Astrocyte (in vitro differentiated cells and primary cell): ENCODE results near the gene FARS2. TPM values are rescaled to one million over a fixed set of nuclear protein-coding genes. Genes with fewer than 3 reads are reported as not detected.

Experiments
- DNase-seq: peaks from one replicate; pipeline ENCODE4 v3.0.0-alpha.2; 2010; ENCODE audit warnings: low read depth
- FAIRE-seq: peaks from 2 replicates; lab custom pipeline; 2011; peaks lifted over from hg19 to GRCh38; lab: Jason Lieb, UNC
- H2AFZ ChIP-seq: 2 replicates; pipeline ENCODE4 v1.6.0; 2012; ENCODE audit warnings: low read depth, low read length, inconsistent platforms
- H3K27ac ChIP-seq: 2 replicates; pipeline ENCODE4 v1.5.1; 2011; ENCODE audit warnings: low read depth, low read length, inconsistent platforms
- H3K27me3 ChIP-seq: 2 replicates; pipeline ENCODE4 v1.6.0; 2011; ENCODE audit warnings: low read length, inconsistent platforms; ENCODE audit not compliant: insufficient read depth
- H3K36me3 ChIP-seq: 2 replicates; pipeline ENCODE4 v1.5.1; 2011; ENCODE audit warnings: low read length, inconsistent platforms; ENCODE audit not compliant: insufficient read depth
- H3K4me1 ChIP-seq: 2 replicates; pipeline ENCODE4 v1.5.1; 2011; ENCODE audit warnings: low read length, inconsistent platforms; ENCODE audit not compliant: insufficient read depth
- H3K4me2 ChIP-seq: 2 replicates; pipeline ENCODE4 v1.6.0; 2012; ENCODE audit warnings: low read length, inconsistent platforms
- H3K4me3 ChIP-seq: 2 replicates; pipeline ENCODE4 v1.5.1; 2011; ENCODE audit warnings: low read depth, mild to moderate bottlenecking, low read length, inconsistent platforms; ENCODE audit not compliant: insufficient read depth
- H3K79me2 ChIP-seq: 2 replicates; pipeline ENCODE4 v1.6.0; 2012; ENCODE audit warnings: mild to moderate bottlenecking, low read length, inconsistent platforms; ENCODE audit not compliant: insufficient read depth
- H3K9ac ChIP-seq: 2 replicates; pipeline ENCODE4 v1.6.0; 2012; ENCODE audit warnings: mild to moderate bottlenecking, low read length, inconsistent platforms
- H3K9me3 ChIP-seq: 2 replicates; pipeline ENCODE4 v1.5.1; 2012; ENCODE audit warnings: low read depth, mild to moderate bottlenecking, low read length, inconsistent platforms; ENCODE audit not compliant: insufficient read depth
- H4K20me1 ChIP-seq: 2 replicates; pipeline ENCODE4 v1.6.0; 2012; ENCODE audit warnings: low read length, inconsistent platforms; ENCODE audit not compliant: insufficient read depth
- H3K27ac Mint-ChIP-seq: one replicate; pipeline ENCODE4 v1.8.0; 2021; ENCODE audit warnings: mild to moderate bottlenecking, mixed read lengths; ENCODE audit not compliant: unreplicated experiment
- H3K27me3 Mint-ChIP-seq: one replicate; pipeline ENCODE4 v1.8.0; 2021; ENCODE audit warnings: low read depth, mixed read lengths; ENCODE audit not compliant: unreplicated experiment
- H3K36me3 Mint-ChIP-seq: one replicate; pipeline ENCODE4 v1.8.0; 2021; ENCODE audit warnings: low read depth, mixed read lengths; ENCODE audit not compliant: unreplicated experiment
- H3K4me1 Mint-ChIP-seq: one replicate; pipeline ENCODE4 v1.8.0; 2021; ENCODE audit warnings: low read depth, mixed read lengths; ENCODE audit not compliant: unreplicated experiment
- H3K4me3 Mint-ChIP-seq: one replicate; pipeline ENCODE4 v1.8.0; 2021; ENCODE audit warnings: mild to moderate bottlenecking, moderate library complexity, mixed read lengths; ENCODE audit not compliant: unreplicated experiment
- H3K9me3 Mint-ChIP-seq: one replicate; pipeline ENCODE4 v1.8.0; 2021; ENCODE audit warnings: mild to moderate bottlenecking, mixed read lengths; ENCODE audit not compliant: unreplicated experiment
- CTCF ChIP-seq: IDR thresholded peaks from 2 replicates; pipeline ENCODE4 v1.5.1; 2011; ENCODE audit warnings: low read depth, mild to moderate bottlenecking, inconsistent platforms, low read length, moderate library complexity; ENCODE audit not compliant: insufficient read depth
- EZH2 ChIP-seq: IDR thresholded peaks from 2 replicates; pipeline ENCODE4 v1.6.1; 2012; ENCODE audit warnings: mild to moderate bottlenecking, low read length, inconsistent platforms; ENCODE audit not compliant: insufficient read depth
- total RNA-seq: library from RNA; stranded (reverse); gene quantifications from 2 replicates; pipeline ENCODE4 v1.2.1, GENCODE V29; 2021

The FARS2 gene
- total RNA-seq, 1 donor from 2014 or later, result 13.3 TPM

GRCh38 chr6:5684320-5685053, 423.2 kb downstream of the FARS2 start:
- Histone ChIP-seq H3K27ac (no peak overlapping the region), H2AFZ (no peak overlapping the region), H3K4me1 (no peaks in the 10 kb centered on the region), H3K4me2 (no peak overlapping the region), H3K4me3 (no peak overlapping the region), H3K9ac (no peak overlapping the region), H3K9me3 (no peaks in the 10 kb centered on the region), H4K20me1 (no peaks in the 10 kb centered on the region), H3K36me3 (no peaks in the 10 kb centered on the region), H3K79me2 (no peaks in the 10 kb centered on the region), H3K27me3 (no peaks in the 10 kb centered on the region)
- H3K27ac Mint-ChIP-seq, result no peak overlapping the region
- no peaks in the 10 kb centered on the region for H3K27me3 Mint-ChIP-seq
- DNase-seq (peak; percentile 39), FAIRE-seq (no peak)
- H3K9me3 Mint-ChIP-seq, result peaks cover 2% of the 10 kb centered on the region
- peaks cover 6% of the 10 kb centered on the region for H3K36me3 Mint-ChIP-seq
- no peaks in the 10 kb centered on the region for H3K4me1 Mint-ChIP-seq
- H3K4me3 Mint-ChIP-seq, result no peak overlapping the region
- TF ChIP-seq EZH2, result no peak
- no peak for TF ChIP-seq CTCF

DNA sequence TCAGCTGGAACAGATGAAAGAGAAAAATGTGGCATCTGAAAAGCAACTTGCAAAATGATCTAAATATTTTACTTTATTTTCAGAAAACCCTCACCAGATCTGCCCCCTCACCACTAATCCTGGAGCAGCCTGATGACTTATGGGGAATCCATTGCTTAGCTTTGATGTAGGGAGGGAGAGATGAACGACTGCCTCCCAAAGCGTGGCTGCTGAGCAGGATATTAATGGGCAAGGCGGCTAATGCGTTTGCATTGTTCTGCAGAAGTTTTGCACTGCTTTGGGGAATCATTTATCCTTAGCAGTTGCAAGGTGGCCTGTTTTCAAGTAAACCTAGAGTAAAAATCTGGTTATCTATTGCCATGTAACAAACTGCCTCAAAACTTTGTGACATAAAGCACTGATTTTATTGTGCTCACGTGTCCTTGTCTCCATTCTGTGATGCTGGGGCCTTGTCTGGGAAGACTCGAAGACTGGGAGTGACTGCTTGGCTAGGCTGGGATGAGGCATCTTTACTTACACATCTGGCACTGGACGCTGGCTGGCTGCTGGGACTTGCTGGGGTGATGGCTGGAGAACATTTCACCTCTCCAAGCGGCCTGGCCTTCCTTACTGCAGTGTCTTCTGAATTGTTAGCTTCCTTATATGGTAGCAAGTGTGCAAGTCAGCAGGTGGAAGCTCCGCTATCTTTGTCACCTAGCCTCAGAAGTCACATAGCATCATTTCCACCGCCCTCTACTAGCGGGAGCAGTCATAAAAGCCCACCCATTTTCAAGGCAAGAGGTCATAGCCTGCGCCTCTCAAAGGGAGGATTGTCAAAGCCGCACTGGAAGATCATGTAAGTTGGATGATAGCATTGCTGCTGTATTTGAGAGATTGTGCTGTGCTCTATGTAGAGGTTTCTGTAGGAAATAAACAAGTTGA, 432.2 kb downstream of the FARS2 start:
- peaks cover 13% of the 10 kb centered on the region for H3K36me3 Mint-ChIP-seq
- H3K9me3 Mint-ChIP-seq, result peaks cover 15% of the 10 kb centered on the region
- TF ChIP-seq EZH2 (no peak), CTCF (no peak)

More for the DNA sequence above, 432.2 kb downstream of the FARS2 start:
- peaks cover 5% of the 10 kb centered on the region for H3K4me1 Mint-ChIP-seq
- no peak overlapping the region for H3K4me3 ChIP-seq
- FAIRE-seq (no peak), DNase-seq (no peak)
- no peak overlapping the region for H3K4me2 ChIP-seq
- H3K27me3 Mint-ChIP-seq, result no peaks in the 10 kb centered on the region
- H3K79me2 ChIP-seq, result no peaks in the 10 kb centered on the region
- H3K4me1 ChIP-seq, result peaks cover 6% of the 10 kb centered on the region
- no peak overlapping the region for H3K9ac ChIP-seq
- no peak overlapping the region for H3K27ac Mint-ChIP-seq
- no peaks in the 10 kb centered on the region for H3K36me3 ChIP-seq
- H3K27ac ChIP-seq, result no peak overlapping the region
- H4K20me1 ChIP-seq, result no peaks in the 10 kb centered on the region
- H3K27me3 ChIP-seq, result no peaks in the 10 kb centered on the region
- H2AFZ ChIP-seq, result no peak overlapping the region
- no peaks in the 10 kb centered on the region for H3K9me3 ChIP-seq
- no peak overlapping the region for H3K4me3 Mint-ChIP-seq
